NOMO-1 treated with DMSO at 0.1 percent for 48 hours (cell line): ENCODE results near the gene SPIRE2.
"Not testable (repeated sequence)": the region's sequence is repeated elsewhere in the genome, so short reads cannot be mapped to it uniquely, and the experiment has no call there.

Experiments
- DNase-seq: peaks from one replicate; lab custom pipeline; 2025; ENCODE audit not compliant: unreplicated experiment; lab: John Stamatoyannopoulos, UW

The SPIRE2 gene

GRCh38 chr16:89834813-89835363 is 6.6 kb downstream of the SPIRE2 start:
- not testable (repeated sequence) for DNase-seq

- not testable (repeated sequence) for DNase-seq
Observed at GRCh38 chr16:89836484-89836883, 8.2 kb downstream of the SPIRE2 start.

GRCh38 chr16:89837014-89837546 is 8.8 kb downstream of the SPIRE2 start:
- no peak for DNase-seq

GRCh38 chr16:89841275-89841674 is 13.0 kb downstream of the SPIRE2 start:
- peak; percentile 4 for DNase-seq

GRCh38 chr16:89842471-89843408 is 14.5 kb downstream of the SPIRE2 start:
- peak; percentile 3 for DNase-seq

GRCh38 chr16:89843409-89844350 is 15.4 kb downstream of the SPIRE2 start:
- no peak for DNase-seq

- no peak for DNase-seq
Observed at GRCh38 chr16:89844739-89845339, 16.6 kb downstream of the SPIRE2 start.

GRCh38 chr16:89845417-89845816 is 17.1 kb downstream of the SPIRE2 start:
- no peak for DNase-seq

GRCh38 chr16:89847051-89847939 is 19.0 kb downstream of the SPIRE2 start:
- DNase-seq: no peak

GRCh38 chr16:89847940-89848297 is 19.6 kb downstream of the SPIRE2 start:
- no peak for DNase-seq

GRCh38 chr16:89848974-89849373 is 20.7 kb downstream of the SPIRE2 start:
- no peak for DNase-seq

GRCh38 chr16:89853306-89853993 is 25.2 kb downstream of the SPIRE2 start:
- no peak for DNase-seq

GRCh38 chr16:89855301-89855945 is 27.1 kb downstream of the SPIRE2 start:
- no peak for DNase-seq

- no peak for DNase-seq
Observed at GRCh38 chr16:89855986-89856385, 27.7 kb downstream of the SPIRE2 start.

- no peak for DNase-seq
Observed at GRCh38 chr16:89858973-89859614, 30.8 kb downstream of the SPIRE2 start.

GRCh38 chr16:89859615-89860007 is 31.3 kb downstream of the SPIRE2 start:
- no peak for DNase-seq

- peak; percentile 53 for DNase-seq
Observed at GRCh38 chr16:89860747-89861304, 32.6 kb downstream of the SPIRE2 start.

- no peak for DNase-seq
Observed at GRCh38 chr16:89861648-89862047, 33.4 kb downstream of the SPIRE2 start.
